Measurements from ENCODE around the gene TMPRSS9.
"Not testable (repeated sequence)": the region's sequence is repeated elsewhere in the genome, so short reads cannot be mapped to it uniquely, and the experiment has no call there.

TMPRSS9 gene

DNA sequence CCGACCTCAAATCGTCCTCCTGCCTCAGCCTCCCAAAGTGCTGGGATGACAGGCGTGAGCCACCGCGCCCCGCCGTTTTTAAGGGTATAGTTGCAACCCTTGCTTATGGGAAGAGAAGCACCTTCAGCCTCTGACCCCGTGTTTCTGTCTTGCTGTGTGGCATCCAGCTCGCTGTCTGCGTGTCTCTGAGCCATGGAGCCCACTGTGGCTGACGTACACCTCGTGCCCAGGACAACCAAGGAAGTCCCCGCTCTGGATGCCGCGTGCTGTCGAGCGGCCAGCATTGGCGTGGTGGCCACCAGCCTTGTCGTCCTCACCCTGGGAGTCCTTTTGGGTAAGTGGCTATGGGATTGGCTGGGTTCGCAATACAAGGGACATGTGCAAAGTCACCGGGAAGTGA lies 29.5 kb downstream of the TMPRSS9 start:
- no peak for DNase-seq (ENCODE audit: low read depth in 2 of 2, low spot score in 1 of 2)

GRCh38 chr19:2391118-2391725 lies 31.2 kb downstream of the TMPRSS9 start:
- DNase-seq (ENCODE audit: low read depth in 2 of 2, low spot score in 1 of 2): no peak

DNA sequence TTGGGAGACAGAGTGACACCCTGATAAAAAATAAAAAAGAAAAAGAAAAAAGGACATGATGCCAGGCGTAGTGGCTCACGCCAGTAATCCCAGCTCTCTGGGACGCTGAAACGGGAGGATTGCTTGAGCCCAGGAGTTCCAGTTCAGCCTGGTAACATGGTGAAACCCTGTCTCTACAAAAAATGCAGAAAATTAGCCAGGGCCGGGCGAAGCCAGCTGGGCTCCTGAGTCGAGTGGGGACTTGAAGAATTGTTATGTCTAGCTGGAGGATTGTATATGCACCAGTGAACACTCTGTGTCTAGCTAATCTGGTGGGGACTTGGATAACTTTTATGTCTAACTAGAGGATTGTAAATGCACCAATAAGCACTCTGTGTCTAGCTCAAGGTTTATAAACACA lies 32.3 kb downstream of the TMPRSS9 start:
- no peak for DNase-seq (ENCODE audit: low read depth in 2 of 2, low spot score in 1 of 2)

GRCh38 chr19:2392899-2393298 lies 32.8 kb downstream of the TMPRSS9 start:
- DNase-seq (ENCODE audit: low read depth in 2 of 2, low spot score in 1 of 2): not testable (repeated sequence)

GRCh38 chr19:2394054-2394441 lies 34.0 kb downstream of the TMPRSS9 start:
- DNase-seq (ENCODE audit: low read depth in 2 of 2, low spot score in 1 of 2): no peak

DNA sequence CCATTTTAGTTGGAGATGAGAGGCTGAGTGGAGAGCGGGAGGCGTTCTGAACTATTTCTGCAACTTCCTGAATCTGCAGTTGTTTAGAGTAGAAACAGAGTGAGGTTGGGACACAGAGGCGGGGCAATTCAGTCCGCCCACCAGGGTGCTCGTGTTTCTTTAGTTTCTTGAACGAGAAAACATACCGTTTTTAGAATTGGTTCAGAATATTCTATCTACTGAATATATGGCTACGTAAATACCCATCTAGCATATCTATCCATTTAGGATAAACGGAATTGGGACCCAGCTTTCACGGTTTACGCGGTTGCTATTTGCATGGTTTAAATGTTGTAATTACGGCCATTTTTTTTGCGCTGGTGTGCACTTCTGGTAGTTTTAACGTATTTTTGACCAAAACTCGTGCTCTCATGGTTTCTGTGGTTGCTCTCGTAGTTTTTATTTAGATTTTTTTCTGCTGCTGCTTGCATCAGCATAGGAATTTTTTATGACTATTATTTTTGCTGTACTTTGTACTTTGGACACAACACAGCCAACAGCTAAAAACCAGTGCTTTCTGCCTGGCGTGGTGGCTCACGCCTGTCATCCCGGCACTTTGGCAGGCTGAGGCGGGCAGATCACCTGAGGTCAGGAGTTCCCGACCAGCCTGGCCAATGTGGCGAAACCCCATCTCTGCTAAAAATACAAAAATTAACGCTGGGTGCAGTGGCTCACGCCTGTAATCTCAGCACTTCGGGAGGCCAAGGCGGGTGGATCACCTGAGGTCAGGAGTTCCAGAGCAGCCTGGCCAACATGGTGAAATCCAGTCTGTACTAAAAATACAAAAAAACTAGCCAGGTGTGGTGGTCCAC lies 34.6 kb downstream of the TMPRSS9 start:
- DNase-seq (ENCODE audit: low read depth in 2 of 2, low spot score in 1 of 2): no peak

DNA sequence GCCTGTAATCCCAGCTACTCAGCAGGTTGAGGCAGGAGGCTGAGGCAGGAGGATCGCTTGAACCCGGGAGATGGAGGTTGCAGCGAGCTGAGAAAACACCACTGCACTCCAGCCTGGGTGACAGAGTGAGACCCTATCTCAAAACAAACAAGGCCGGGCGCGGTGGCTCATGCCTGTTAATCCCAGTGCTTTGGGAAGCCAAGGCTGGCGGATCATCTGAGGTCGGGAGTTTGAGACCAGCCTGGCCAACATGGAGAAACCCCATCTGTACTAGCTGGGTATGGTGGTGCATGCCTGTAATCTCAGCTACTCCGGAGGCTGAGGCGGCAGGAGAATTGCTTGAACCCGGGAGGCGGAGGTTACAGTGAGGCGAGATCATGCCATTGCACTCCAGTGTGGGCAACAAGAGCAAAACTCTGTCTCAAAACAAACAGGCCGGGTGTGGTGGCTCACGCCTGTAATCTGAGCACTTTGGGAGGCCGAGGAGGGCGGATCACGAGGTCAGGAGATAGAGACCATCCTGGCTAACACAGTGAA lies 35.3 kb downstream of the TMPRSS9 start:
- DNase-seq (ENCODE audit: low read depth in 2 of 2, low spot score in 1 of 2): not testable (repeated sequence)

- not testable (repeated sequence) for DNase-seq (ENCODE audit: low read depth in 2 of 2, low spot score in 1 of 2)
Observed at GRCh38 chr19:2397173-2397572, 37.1 kb downstream of the TMPRSS9 start.

- DNase-seq (ENCODE audit: low read depth in 2 of 2, low spot score in 1 of 2): no peak
Observed at GRCh38 chr19:2398735-2399305, 38.8 kb downstream of the TMPRSS9 start.

GRCh38 chr19:2399582-2399981 lies 39.5 kb downstream of the TMPRSS9 start:
- DNase-seq (ENCODE audit: low read depth in 2 of 2, low spot score in 1 of 2): no peak

- no peak for DNase-seq (ENCODE audit: low read depth in 2 of 2, low spot score in 1 of 2)
Observed at GRCh38 chr19:2408247-2408646, 48.2 kb downstream of the TMPRSS9 start.

DNA sequence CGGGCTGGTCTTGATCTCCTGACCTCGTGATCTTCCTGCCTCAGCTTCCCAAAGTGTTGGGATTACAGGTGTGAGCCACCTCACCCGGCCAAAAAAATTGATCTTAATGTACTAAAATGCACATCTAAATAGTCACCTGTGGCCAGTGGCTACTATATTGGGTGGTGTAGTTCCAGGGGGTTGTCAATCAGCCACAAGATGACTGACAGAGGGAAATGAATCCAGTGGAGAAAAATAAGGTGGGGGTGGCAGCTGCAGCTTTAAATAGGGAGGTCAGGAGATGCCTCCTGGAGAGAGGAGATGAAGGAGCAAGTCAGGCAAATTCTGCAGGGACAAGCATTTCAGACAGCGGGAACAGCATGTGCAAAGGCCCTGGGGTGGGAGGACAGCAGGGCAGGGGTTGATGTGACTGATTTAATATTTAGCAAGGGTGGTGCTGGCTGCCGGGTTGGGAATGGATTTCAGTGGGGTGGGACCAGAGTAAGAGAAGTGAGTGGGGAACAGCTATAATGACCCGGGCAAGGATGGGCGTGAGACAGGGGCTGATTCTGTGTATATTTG lies 49.4 kb downstream of the TMPRSS9 start:
- no peak for DNase-seq (ENCODE audit: low read depth in 2 of 2, low spot score in 1 of 2)

DNA sequence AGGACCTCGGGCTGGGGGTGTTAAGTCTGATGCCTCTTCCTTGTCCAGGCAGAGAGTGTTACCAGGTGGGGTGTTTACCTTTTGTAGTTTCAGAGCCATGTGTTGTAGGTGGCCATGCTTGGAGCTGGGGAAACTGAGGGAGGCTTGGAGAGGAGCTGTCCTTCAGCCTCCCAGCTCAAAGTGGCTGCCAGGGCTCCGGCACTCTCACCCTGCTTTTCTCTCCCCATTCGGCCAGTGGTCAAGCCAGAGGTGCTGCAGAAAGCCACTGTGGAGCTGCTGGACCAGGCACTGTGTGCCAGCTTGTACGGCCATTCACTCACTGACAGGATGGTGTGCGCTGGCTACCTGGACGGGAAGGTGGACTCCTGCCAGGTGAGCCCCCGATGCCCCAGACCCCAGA lies 50.0 kb downstream of the TMPRSS9 start:
- no peak for DNase-seq (ENCODE audit: low read depth in 2 of 2, low spot score in 1 of 2)

DNA sequence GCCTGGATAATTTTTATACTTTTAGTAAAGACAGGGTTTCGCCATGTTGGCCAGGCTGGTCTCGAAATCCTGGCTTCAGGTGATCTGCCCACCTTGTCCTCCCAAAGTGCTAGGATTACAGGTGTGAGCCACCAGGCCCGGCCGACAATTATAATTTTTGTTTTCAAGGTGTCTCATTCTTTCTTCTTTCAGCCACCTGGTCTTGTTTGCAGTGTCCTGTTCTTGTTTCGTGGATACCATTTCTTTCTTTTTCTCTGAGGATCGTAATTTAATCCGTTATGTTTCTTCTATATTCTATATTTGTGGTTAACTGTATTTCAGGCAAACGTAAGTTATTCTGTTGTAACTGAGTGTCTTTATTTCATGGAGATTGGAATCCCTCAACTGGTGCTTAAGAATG lies 51.6 kb downstream of the TMPRSS9 start:
- no peak for DNase-seq (ENCODE audit: low read depth in 2 of 2, low spot score in 1 of 2)

DNA sequence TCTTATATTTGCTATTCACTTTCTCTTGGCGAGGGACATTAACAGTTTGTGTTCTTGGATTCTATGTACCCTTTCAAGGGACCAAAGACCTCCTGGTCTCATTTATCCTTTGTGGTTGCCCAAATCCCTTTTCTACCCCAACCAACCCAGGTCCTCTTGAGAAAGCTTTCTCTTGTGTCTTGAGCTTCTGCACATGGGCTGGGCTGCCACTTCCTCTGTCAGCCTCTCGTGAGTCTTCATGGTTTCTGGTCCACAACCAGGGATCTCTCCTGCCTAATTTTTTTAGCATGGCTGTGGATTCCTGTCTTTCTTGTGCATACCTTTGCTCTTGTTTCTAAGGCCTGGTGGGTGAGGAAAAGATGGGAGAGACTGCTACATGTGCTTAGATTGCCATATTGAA lies 52.4 kb downstream of the TMPRSS9 start:
- DNase-seq (ENCODE audit: low read depth in 2 of 2, low spot score in 1 of 2): no peak

- no peak for DNase-seq (ENCODE audit: low read depth in 2 of 2, low spot score in 1 of 2)
Observed at GRCh38 chr19:2413159-2413558, 53.1 kb downstream of the TMPRSS9 start.

DNA sequence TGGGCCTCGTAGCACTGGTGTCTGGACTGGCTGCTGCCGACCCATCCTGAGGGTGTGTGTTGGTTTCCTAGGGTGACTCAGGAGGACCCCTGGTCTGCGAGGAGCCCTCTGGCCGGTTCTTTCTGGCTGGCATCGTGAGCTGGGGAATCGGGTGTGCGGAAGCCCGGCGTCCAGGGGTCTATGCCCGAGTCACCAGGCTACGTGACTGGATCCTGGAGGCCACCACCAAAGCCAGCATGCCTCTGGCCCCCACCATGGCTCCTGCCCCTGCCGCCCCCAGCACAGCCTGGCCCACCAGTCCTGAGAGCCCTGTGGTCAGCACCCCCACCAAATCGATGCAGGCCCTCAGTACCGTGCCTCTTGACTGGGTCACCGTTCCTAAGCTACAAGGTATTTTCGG lies 53.6 kb downstream of the TMPRSS9 start:
- DNase-seq (ENCODE audit: low read depth in 2 of 2, low spot score in 1 of 2): no peak

DNA sequence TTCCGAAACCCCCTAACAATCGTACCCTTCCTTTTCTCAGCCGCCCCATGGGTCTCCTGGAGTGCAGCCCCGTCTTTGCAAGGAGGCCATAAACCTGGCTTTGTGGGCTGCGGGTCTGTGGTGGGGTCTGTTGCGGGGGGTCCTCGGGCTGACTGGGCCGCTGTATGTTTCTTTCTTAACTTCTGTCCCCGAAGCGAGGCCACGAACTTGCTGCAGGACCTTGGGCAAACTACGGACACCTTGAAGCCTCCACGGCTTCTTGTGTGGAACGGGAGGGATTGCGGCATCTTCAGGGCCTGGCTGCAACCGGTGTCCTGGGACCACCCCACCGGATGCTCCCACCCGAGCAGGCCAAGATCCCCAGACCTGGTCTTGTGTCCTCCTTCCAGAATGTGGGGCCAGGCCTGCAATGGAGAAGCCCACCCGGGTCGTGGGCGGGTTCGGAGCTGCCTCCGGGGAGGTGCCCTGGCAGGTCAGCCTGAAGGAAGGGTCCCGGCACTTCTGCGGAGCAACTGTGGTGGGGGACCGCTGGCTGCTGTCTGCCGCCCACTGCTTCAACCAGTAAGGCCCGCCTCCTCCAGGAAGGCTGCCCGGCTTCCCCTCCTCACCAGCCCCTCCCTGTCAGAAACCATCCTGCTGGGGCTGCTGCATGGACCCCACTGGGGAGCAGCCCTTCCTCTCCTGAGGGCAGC lies 55.4 kb downstream of the TMPRSS9 start:
- no peak for DNase-seq (ENCODE audit: low read depth in 2 of 2, low spot score in 1 of 2)

- DNase-seq (ENCODE audit: low read depth in 2 of 2, low spot score in 1 of 2): no peak
Observed at GRCh38 chr19:2415973-2416319, 55.9 kb downstream of the TMPRSS9 start.

DNA sequence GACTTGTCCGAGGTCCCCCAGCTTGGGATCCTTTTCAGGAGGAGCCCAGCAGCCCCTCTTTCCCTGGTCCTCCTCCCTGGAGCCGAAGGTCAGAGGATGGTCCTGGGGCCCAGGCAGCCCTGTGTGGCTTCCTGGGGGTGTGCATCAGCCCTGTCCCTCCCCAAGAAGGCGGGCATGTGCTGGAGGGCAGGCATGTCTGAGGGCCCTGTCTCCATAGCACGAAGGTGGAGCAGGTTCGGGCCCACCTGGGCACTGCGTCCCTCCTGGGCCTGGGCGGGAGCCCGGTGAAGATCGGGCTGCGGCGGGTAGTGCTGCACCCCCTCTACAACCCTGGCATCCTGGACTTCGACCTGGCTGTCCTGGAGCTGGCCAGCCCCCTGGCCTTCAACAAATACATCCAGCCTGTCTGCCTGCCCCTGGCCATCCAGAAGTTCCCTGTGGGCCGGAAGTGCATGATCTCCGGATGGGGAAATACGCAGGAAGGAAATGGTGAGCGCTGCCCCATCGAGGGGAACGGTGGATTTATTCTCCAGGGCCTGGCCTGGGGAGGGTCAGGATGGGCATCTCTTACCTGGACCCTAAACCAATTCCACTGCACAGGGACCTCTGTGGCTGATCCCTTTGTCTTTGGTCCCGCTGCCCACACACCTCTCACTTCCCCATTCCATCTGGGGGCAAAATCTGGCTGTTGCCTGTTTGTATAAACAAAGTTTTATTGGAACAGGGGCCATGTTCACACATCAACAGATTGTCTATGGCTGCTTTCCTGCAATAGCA lies 56.4 kb downstream of the TMPRSS9 start:
- DNase-seq (ENCODE audit: low read depth in 2 of 2, low spot score in 1 of 2): no peak

DNA sequence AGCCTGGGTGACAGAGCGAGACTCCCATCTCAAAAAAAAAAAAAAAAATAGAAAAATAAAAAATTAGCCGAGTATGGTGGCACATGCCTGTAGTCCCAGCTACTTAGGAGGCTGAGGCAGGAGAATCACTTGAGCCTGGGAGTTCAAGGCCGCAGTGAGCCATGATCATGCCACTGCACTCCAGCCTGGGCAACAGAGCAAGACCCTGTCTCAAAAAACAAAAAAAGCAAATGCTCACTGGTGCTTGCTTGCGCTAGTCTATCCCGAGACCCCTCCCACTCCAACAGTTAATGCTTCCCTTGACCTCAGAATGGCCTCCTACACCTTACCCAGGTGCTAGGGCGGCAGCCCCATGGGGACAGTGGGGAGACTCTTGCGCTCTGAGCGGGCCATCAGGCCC lies 57.4 kb downstream of the TMPRSS9 start:
- not testable (repeated sequence) for DNase-seq (ENCODE audit: low read depth in 2 of 2, low spot score in 1 of 2)
